Measurements from ENCODE around the gene FERMT3.

Gene FERMT3

GRCh38 chr11:64176751-64177150 is 29.8 kb upstream of the FERMT3 start:
- no peak overlapping the region for H3K4me3 ChIP-seq (ENCODE audit: low read depth, low read length)
- in situ Hi-C loops (cut with HindIII; ENCODE audit: low pct_ligation_motif_present, low sequenced_read_pairs): no loop called here
- no peak for TF ChIP-seq CTCF (IDR thresholded peaks at IDR 0.05; ENCODE audit: low read depth, low read length, missing control alignments)

GRCh38 chr11:64178203-64178602 is 28.3 kb upstream of the FERMT3 start:
- in situ Hi-C loops (cut with HindIII; ENCODE audit: low pct_ligation_motif_present, low sequenced_read_pairs): no loop called here
- H3K27me3 ChIP-seq (replicated peaks): no peaks in the 10 kb centered on the region
- no peak for TF ChIP-seq CTCF (IDR thresholded peaks at IDR 0.05; ENCODE audit: low read depth, low read length, missing control alignments)
- H3K4me3 ChIP-seq (ENCODE audit: low read depth, low read length): no peak overlapping the region
- DNase-seq: no peak
- H3K27ac ChIP-seq: no peak overlapping the region
- H3K36me3 ChIP-seq (replicated peaks): no peaks in the 10 kb centered on the region

More at GRCh38 chr11:64176751-64177150, 29.8 kb upstream of the FERMT3 start:
- no peaks in the 10 kb centered on the region for H3K36me3 ChIP-seq (replicated peaks)
- no peaks in the 10 kb centered on the region for H3K27me3 ChIP-seq (replicated peaks)
- H3K27ac ChIP-seq: no peak overlapping the region
- no peak for DNase-seq

GRCh38 chr11:64178951-64179639 is 27.4 kb upstream of the FERMT3 start:
- Histone ChIP-seq H3K36me3 (replicated peaks) (no peaks in the 10 kb centered on the region), H3K4me3 (ENCODE audit: low read depth, low read length) (no peak overlapping the region), H3K27me3 (replicated peaks) (no peaks in the 10 kb centered on the region), H3K27ac (no peak overlapping the region)
- no peak for TF ChIP-seq CTCF (IDR thresholded peaks at IDR 0.05; ENCODE audit: low read depth, low read length, missing control alignments)
- in situ Hi-C loops (cut with HindIII; ENCODE audit: low pct_ligation_motif_present, low sequenced_read_pairs): no loop called here
- no peak for DNase-seq

GRCh38 chr11:64180891-64181290 is 25.6 kb upstream of the FERMT3 start:
- TF ChIP-seq CTCF (IDR thresholded peaks at IDR 0.05; ENCODE audit: low read depth, low read length, missing control alignments): no peak
- in situ Hi-C loops (cut with HindIII; ENCODE audit: low pct_ligation_motif_present, low sequenced_read_pairs): no loop called here
- no peaks in the 10 kb centered on the region for H3K36me3 ChIP-seq (replicated peaks)
- H3K4me3 ChIP-seq (ENCODE audit: low read depth, low read length): no peak overlapping the region
- H3K27me3 ChIP-seq (replicated peaks): no peaks in the 10 kb centered on the region
- DNase-seq: no peak
- H3K27ac ChIP-seq: no peak overlapping the region

GRCh38 chr11:64181506-64182411 is 24.8 kb upstream of the FERMT3 start:
- DNase-seq: peak; percentile 94
- in situ Hi-C loops (cut with HindIII; ENCODE audit: low pct_ligation_motif_present, low sequenced_read_pairs): no loop called here
- Histone ChIP-seq H3K27ac (peak overlapping the region; percentile 10), H3K36me3 (replicated peaks) (no peaks in the 10 kb centered on the region), H3K4me3 (ENCODE audit: low read depth, low read length) (peak overlapping the region; percentile 17), H3K27me3 (replicated peaks) (no peaks in the 10 kb centered on the region)
- TF ChIP-seq CTCF (IDR thresholded peaks at IDR 0.05; ENCODE audit: low read depth, low read length, missing control alignments): no peak

Data from brain microvascular endothelial cell (primary cell).